H1 (cell line): ENCODE data around the gene FGF4. TPM values are rescaled to one million over a fixed set of nuclear protein-coding genes. Genes with fewer than 3 reads are reported as not detected.

Experiments used
- CTCF ChIA-PET: fragments of 300-600 bp; sonication (Branson Sonifier 250); formaldehyde crosslinking; loops from one replicate; lab custom pipeline; 2021; ENCODE audit not compliant: partially characterized antibody; lab: Charles Lee
- POLR2A ChIA-PET: fragments of 300-600 bp; sonication (Branson Sonifier 250); formaldehyde crosslinking; loops from one replicate; lab custom pipeline; 2021; ENCODE audit warnings: inconsistent platforms; ENCODE audit not compliant: partially characterized antibody; lab: Charles Lee
- DNase-seq, 2 experiments: peaks; one replicate each; pipeline versions ENCODE4 v3.0.0 to v3.0.0-alpha.2; 2010 to 2022; ENCODE audit warnings: low spot score in 2 of 2, low read depth in 1 of 2, mixed read lengths in 1 of 2
- FAIRE-seq: peaks from 2 replicates; lab custom pipeline; 2011; peaks lifted over from hg19 to GRCh38; lab: Jason Lieb, UNC
- H2AFZ ChIP-seq: 2 replicates; pipeline ENCODE4 v1.8.1; 2012; ENCODE audit warnings: low read length, inconsistent platforms
- H2AK5ac ChIP-seq: 2 replicates; pipeline ENCODE4 v1.6.1; 2013; ENCODE audit warnings: low read depth, low read length
- H2BK120ac ChIP-seq: replicated peaks from 2 replicates; pipeline ENCODE3; 2013; ENCODE audit warnings: low read depth, low read length, inconsistent platforms
- H2BK12ac ChIP-seq: 2 replicates; pipeline ENCODE4 v1.6.1; 2013; ENCODE audit warnings: low read depth, low read length
- H2BK15ac ChIP-seq: 2 replicates; pipeline ENCODE4 v1.6.1; 2013; ENCODE audit warnings: low read length
- H2BK20ac ChIP-seq: 2 replicates; pipeline ENCODE4 v1.6.1; 2013; ENCODE audit warnings: low read length
- H2BK5ac ChIP-seq: 2 replicates; pipeline ENCODE4 v1.6.1; 2013; ENCODE audit warnings: low read depth, low read length
- H3K14ac ChIP-seq: 2 replicates; pipeline ENCODE4 v1.6.1; 2013; ENCODE audit warnings: inconsistent platforms; ENCODE audit not compliant: insufficient read length
- H3K18ac ChIP-seq: 2 replicates; pipeline ENCODE4 v1.6.1; 2013; ENCODE audit warnings: low read length; ENCODE audit errors: extremely low read depth
- H3K23ac ChIP-seq: 2 replicates; pipeline ENCODE4 v1.6.1; 2013; ENCODE audit warnings: inconsistent platforms; ENCODE audit not compliant: insufficient read length
- H3K23me2 ChIP-seq: 2 replicates; pipeline ENCODE4 v1.6.1; 2013; ENCODE audit warnings: low read depth, low read length
- H3K27ac ChIP-seq: 2 replicates; pipeline ENCODE4 v1.6.1; 2011; ENCODE audit warnings: low read depth, low read length, inconsistent platforms
- H3K27me3 ChIP-seq, 4 experiments: replicated peaks in 1 of 4; 1 replicate in 1 of 4; 2 replicates in 3 of 4; pipeline versions ENCODE4 v1.6.1 to v1.8.1; 2011 to 2013; ENCODE audit warnings: low read length in 3 of 4, mild to moderate bottlenecking in 3 of 4, inconsistent platforms in 2 of 4, mixed read lengths in 2 of 4, moderate library complexity in 1 of 4; ENCODE audit not compliant: control insufficient read depth in 3 of 4, insufficient read depth in 3 of 4; ENCODE audit errors: extremely low read depth in 1 of 4
- H3K36me3 ChIP-seq, 4 experiments: 2 replicates each; pipeline versions ENCODE4 v1.6.1 to v1.8.1; 2011 to 2013; ENCODE audit warnings: mild to moderate bottlenecking in 4 of 4, low read length in 3 of 4, moderate library complexity in 2 of 4, control low read depth in 1 of 4, inconsistent platforms in 1 of 4; ENCODE audit not compliant: insufficient read depth in 4 of 4, control insufficient read depth in 2 of 4
- H3K4ac ChIP-seq: replicated peaks from 2 replicates; pipeline ENCODE3; 2013; ENCODE audit warnings: low read length, low read depth, mixed read lengths, inconsistent platforms; ENCODE audit not compliant: insufficient read length
- H3K4me1 ChIP-seq, 4 experiments: replicated peaks in 1 of 4; 1 replicate in 1 of 4; 2 replicates in 3 of 4; pipeline versions ENCODE4 v1.6.1 to v1.8.1; 2011 to 2013; ENCODE audit warnings: low read length in 3 of 4, inconsistent platforms in 2 of 4, mixed read lengths in 1 of 4; ENCODE audit not compliant: insufficient read depth in 4 of 4, control insufficient read depth in 3 of 4
- H3K4me2 ChIP-seq, 2 experiments: 2 replicates each; pipeline versions ENCODE4 v1.6.1 to v1.8.1; 2011 to 2013; ENCODE audit warnings: low read depth in 2 of 2, low read length in 2 of 2, control low read depth in 1 of 2, inconsistent platforms in 1 of 2, mild to moderate bottlenecking in 1 of 2; ENCODE audit not compliant: insufficient read depth in 1 of 2
- H3K4me3 ChIP-seq, 4 experiments: fragments of 200-600, 300-600 bp in 1 of 4; sonication (generic), shearing (Covaris generic), sonication (Bioruptor Twin) in 1 of 4; 2 replicates each; pipeline versions ENCODE4 v1.5.1 to v1.8.1; 2011 to 2016; ENCODE audit warnings: low read length in 4 of 4, low read depth in 3 of 4, control low read depth in 2 of 4, inconsistent platforms in 2 of 4, mild to moderate bottlenecking in 2 of 4, mixed read lengths in 1 of 4, moderate library complexity in 1 of 4; ENCODE audit not compliant: insufficient read depth in 2 of 4; ENCODE audit errors: extremely low read depth in 1 of 4
- H3K56ac ChIP-seq: replicated peaks from 2 replicates; pipeline ENCODE3; 2013; ENCODE audit warnings: low read depth, mild to moderate bottlenecking, mixed read lengths, low read length, inconsistent platforms; ENCODE audit not compliant: insufficient read length
- H3K79me1 ChIP-seq: 2 replicates; pipeline ENCODE4 v1.6.1; 2013; ENCODE audit warnings: low read depth, low read length, control low read depth
- H3K79me2 ChIP-seq, 2 experiments: 2 replicates each; pipeline versions ENCODE4 v1.6.1 to v1.8.1; 2012 to 2013; ENCODE audit warnings: low read length in 2 of 2, mild to moderate bottlenecking in 2 of 2, inconsistent platforms in 1 of 2; ENCODE audit not compliant: insufficient read depth in 2 of 2, control insufficient read depth in 1 of 2
- H3K9ac ChIP-seq, 4 experiments: replicated peaks in 1 of 4; 1 replicate in 1 of 4; 2 replicates in 3 of 4; pipeline versions ENCODE4 v1.6.1 to v1.8.1; 2011 to 2013; ENCODE audit warnings: low read depth in 3 of 4, low read length in 3 of 4, control low read depth in 2 of 4, mild to moderate bottlenecking in 2 of 4, moderate library complexity in 2 of 4, inconsistent platforms in 1 of 4; ENCODE audit errors: extremely low read depth in 1 of 4
- H3K9me3 ChIP-seq, 2 experiments: 2 replicates each; pipeline versions ENCODE4 v1.6.1 to v1.8.1; 2012 to 2013; ENCODE audit warnings: mild to moderate bottlenecking in 2 of 2, moderate library complexity in 2 of 2, control low read depth in 1 of 2, inconsistent platforms in 1 of 2, low read depth in 1 of 2, low read length in 1 of 2, mixed read lengths in 1 of 2; ENCODE audit not compliant: insufficient read depth in 2 of 2
- H4K20me1 ChIP-seq, 2 experiments: replicated peaks in 1 of 2; 2 replicates each; pipeline versions ENCODE3 to v1.8.1; 2011 to 2013; ENCODE audit warnings: inconsistent platforms in 2 of 2, low read length in 2 of 2, mild to moderate bottlenecking in 1 of 2; ENCODE audit not compliant: insufficient read depth in 2 of 2, control insufficient read depth in 1 of 2
- H4K5ac ChIP-seq: 2 replicates; pipeline ENCODE4 v1.6.1; 2013; ENCODE audit warnings: low read length, low read depth, mixed read lengths, inconsistent platforms; ENCODE audit not compliant: insufficient read length
- H4K8ac ChIP-seq: 2 replicates; pipeline ENCODE4 v1.8.0; 2013; ENCODE audit warnings: mild to moderate bottlenecking, moderate library complexity, low read length, inconsistent platforms; ENCODE audit not compliant: insufficient read depth; ENCODE audit errors: extremely low read depth
- H4K91ac ChIP-seq: replicated peaks from 2 replicates; pipeline ENCODE3; 2013; ENCODE audit warnings: low read length, mixed read lengths, inconsistent platforms; ENCODE audit not compliant: insufficient read length
- BACH1 ChIP-seq: IDR thresholded peaks from 2 replicates; pipeline ENCODE4 v1.6.1; 2012; ENCODE audit warnings: low read length, improper control_type of control experiment
- JUND ChIP-seq: IDR thresholded peaks from 2 replicates; pipeline ENCODE4 v1.6.1; 2011; ENCODE audit warnings: mild to moderate bottlenecking, improper control_type of control experiment, low read length
- MAFK ChIP-seq: IDR thresholded peaks from 2 replicates; pipeline ENCODE4 v1.6.1; 2012; ENCODE audit warnings: low read depth, mild to moderate bottlenecking, improper control_type of control experiment, low read length
- SIN3A ChIP-seq, 2 experiments: IDR thresholded peaks in 1 of 2; conservative IDR thresholded peaks in 1 of 2; 2 replicates each; pipeline ENCODE4 v1.6.1; 2011 to 2012; ENCODE audit warnings: low read length in 2 of 2, improper control_type of control experiment in 1 of 2, low read depth in 1 of 2, mild to moderate bottlenecking in 1 of 2
- WGBS, 2 experiments: shearing (Covaris generic) in 1 of 2; methylation state at CpG; one replicate each; pipeline versions ENCODE4 v1.1.6 to v1.1.7; 2013 to 2015; ENCODE audit warnings: low lambda C conversion rate in 2 of 2, mixed read lengths in 2 of 2, inconsistent platforms in 1 of 2, low coverage in 1 of 2, missing lambda C conversion rate in 1 of 2; ENCODE audit not compliant: insufficient replicate concordance in 2 of 2, insufficient coverage in 1 of 2, insufficient read length in 1 of 2; ENCODE audit errors: extremely low coverage in 1 of 2, missing lambda C conversion rate in 1 of 2; 5-methylcytosine and 5-hydroxymethylcytosine counted together
- polyA plus RNA-seq, 7 experiments: library from polyadenylated mRNA; depleted of rRNA in 3 of 7; stranded (reverse) in 5 of 7; unstranded in 2 of 7; fragments of >200 nt in 5 of 7; fragments of 200-250 nt in 2 of 7; gene quantifications; 1 replicate in 5 of 7; 2 replicates in 1 of 7; 4 replicates in 1 of 7; pipeline versions ENCODE4 v1.2.1 to v1.2.3, GENCODE V29; 2011 to 2013; ENCODE audit warnings: missing spikeins in 2 of 7, mixed read lengths in 2 of 7
- total RNA-seq: library from RNA; stranded (reverse); fragmentation: NEBNext Ultra II Directional; extraction: Animal tissue kit (Norgen Biotek cat#: 25700); gene quantifications from 2 replicates; pipeline ENCODE4 v1.2.1, GENCODE V29; 2021

The FGF4 gene
- total and polyA plus RNA-seq, 2 of the 8 experiments (the other 6 are each of a cell fraction or from before 2014, with no cell fraction given) = 0.57 to 2.0 TPM

DNA sequence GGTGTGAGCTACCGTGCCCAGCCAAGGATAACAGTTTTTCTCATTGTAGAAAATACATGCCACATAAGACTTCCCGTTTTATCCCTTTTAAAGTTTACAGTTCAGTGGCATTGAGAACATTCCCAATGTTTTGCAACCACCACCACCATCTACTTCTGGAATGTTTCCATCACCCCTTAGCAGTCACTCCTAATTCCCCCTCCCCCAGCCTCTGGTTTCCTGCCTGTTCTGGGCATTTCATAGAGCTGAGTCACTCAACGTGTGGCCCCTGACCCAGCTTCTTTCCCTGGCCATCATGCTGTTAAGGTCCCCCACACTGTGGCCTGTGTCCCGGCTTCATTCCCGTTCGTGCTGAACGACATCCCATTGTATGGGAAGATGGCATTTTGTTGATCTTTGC, 30.7 kb downstream of the FGF4 start:
- no peak overlapping the region for H3K56ac ChIP-seq
- H3K4ac ChIP-seq = no peak overlapping the region
- POLR2A ChIA-PET = no interaction called here
- peak overlapping the region; percentile 13; the same call in 1 of the 2 replicates for H2BK12ac ChIP-seq
- peak overlapping the region; percentile 54; the same call in 1 of the 2 replicates for H2BK5ac ChIP-seq
- peak overlapping the region; percentile 78 for H3K18ac ChIP-seq
- no peaks in the 10 kb centered on the region for H3K79me2 ChIP-seq
- no peaks in the 10 kb centered on the region for H3K9me3 ChIP-seq
- FAIRE-seq (no peak), DNase-seq (peak in 1 of 2 experiments; percentile 49)
- H3K23ac ChIP-seq = no peak overlapping the region
- H2AFZ ChIP-seq = no peak overlapping the region
- no peaks in the 10 kb centered on the region for H4K20me1 ChIP-seq
- H4K8ac ChIP-seq = no peak overlapping the region
- H3K14ac ChIP-seq = no peak overlapping the region
- H3K23me2 ChIP-seq = 0 out of 2 replicates have a peak, but pooled peaks cover 1% of the 10 kb centered on the region
- TF ChIP-seq JUND = peak; percentile 72; the same call in 1 of the 2 replicates
- peak; percentile 11; the same call in 1 of the 2 replicates for TF ChIP-seq MAFK
- TF ChIP-seq SIN3A (conservative IDR thresholded peaks at IDR 0.05 in 1 of 2, IDR thresholded peaks at IDR 0.05 in 1 of 2; ENCODE audit: low read depth in 1 of 2, low read length in 2 of 2) = no peak
- peak; percentile 49; the same call in 1 of the 2 replicates for TF ChIP-seq BACH1
- no peak overlapping the region for H3K4me3 ChIP-seq
- no peak overlapping the region; the same call in 1 of the 2 replicates for H2AK5ac ChIP-seq
- CTCF ChIA-PET = interaction anchor here (0.8 kb wide), 1 partner anchor 16 kb away, joined by 3 read pairs; no protein-coding TSS in a partner anchor
- H4K5ac ChIP-seq = no peak overlapping the region
- no peaks in the 10 kb centered on the region for H3K79me1 ChIP-seq
- no peaks in the 10 kb centered on the region for H3K36me3 ChIP-seq
- no peak overlapping the region for H2BK20ac ChIP-seq
- peaks cover 0 to 2% (median 0%) of the 10 kb centered on the region in 4 experiments; a peak in 2 of 7 replicates for H3K4me1 ChIP-seq
- H3K9ac ChIP-seq = no peak overlapping the region
- peak overlapping the region; percentile 75 for H2BK120ac ChIP-seq
- no peak overlapping the region for H3K27ac ChIP-seq
- H3K4me2 ChIP-seq = peak overlapping the region in 1 of 2 experiments; percentile 21; a peak in 2 of 4 replicates
- H2BK15ac ChIP-seq = no peak overlapping the region
- no peak overlapping the region for H4K91ac ChIP-seq
- 74% methylated on average over 7 of the region's 7 CpGs; no CpG with 5 or more reads in 1 of the 2 experiments for WGBS, 2 experiments
- no peaks in the 10 kb centered on the region for H3K27me3 ChIP-seq
